HUDEP-2 (cell line): ENCODE results near the gene GRAP2.
A peak's percentile ranks its signal among the peaks of the same experiment; 100 is the strongest.

ENCODE experiments used
- DNase-seq, 76 experiments: peaks; one replicate each; lab custom pipeline; 2025; ENCODE audit not compliant: unreplicated experiment in 76 of 76; lab: John Stamatoyannopoulos, UW

The GRAP2 gene

GRCh38 chr22:39959640-39960447 lies 59.0 kb downstream of the GRAP2 start, which contains the start of gene TMA7B:
TMA7B (plus strand) TSS chr22:39960397; CDS start chr22:39964375, 3,978 bp downstream.
- DNase-seq: no peak

GRCh38 chr22:39960791-39961746 lies 60.2 kb downstream of the GRAP2 start:
- peak in 51 of 76 experiments; percentile 13 to 79 (median 40) for DNase-seq

- DNase-seq: no peak
These were observed 61.2 kb downstream of the GRAP2 start for GRCh38 chr22:39962071-39962470.

- peak in 57 of 76 experiments; percentile 15 to 77 (median 48) for DNase-seq
These were observed 64.9 kb downstream of the GRAP2 start for GRCh38 chr22:39965748-39966147.

- no peak for DNase-seq
These were observed 65.6 kb downstream of the GRAP2 start for GRCh38 chr22:39966470-39966869.

GRCh38 chr22:39967103-39967829 lies 66.4 kb downstream of the GRAP2 start:
- DNase-seq: peak in 73 of 76 experiments; percentile 30 to 96 (median 75)

GRCh38 chr22:39967996-39968972 lies 67.4 kb downstream of the GRAP2 start:
- peak in 3 of 76 experiments; percentile 29 to 50 (median 43) for DNase-seq

- no peak for DNase-seq
These were observed 69.9 kb downstream of the GRAP2 start for GRCh38 chr22:39970742-39971141.

- no peak for DNase-seq
These were observed 71.8 kb downstream of the GRAP2 start for GRCh38 chr22:39972641-39973040.

GRCh38 chr22:39973656-39974055 lies 72.8 kb downstream of the GRAP2 start:
- no peak for DNase-seq

- DNase-seq: no peak
These were observed 73.2 kb downstream of the GRAP2 start for GRCh38 chr22:39974065-39974464.

GRCh38 chr22:39979048-39979447 lies 78.2 kb downstream of the GRAP2 start:
- no peak for DNase-seq

GRCh38 chr22:39979458-39979857 lies 78.6 kb downstream of the GRAP2 start:
- no peak for DNase-seq

- DNase-seq: no peak
These were observed 79.7 kb downstream of the GRAP2 start for GRCh38 chr22:39980596-39980995.

GRCh38 chr22:39983346-39983745 lies 82.5 kb downstream of the GRAP2 start:
- DNase-seq: no peak

- peak in 9 of 76 experiments; percentile 11 to 56 (median 29) for DNase-seq
These were observed 83.1 kb downstream of the GRAP2 start for GRCh38 chr22:39984006-39984405.

GRCh38 chr22:39984746-39985145 lies 83.9 kb downstream of the GRAP2 start:
- DNase-seq: peak in 61 of 76 experiments; percentile 7 to 75 (median 47)

GRCh38 chr22:39985383-39986035 lies 84.6 kb downstream of the GRAP2 start:
- DNase-seq: peak in 27 of 76 experiments; percentile 12 to 56 (median 32)
